Left colon (tissue), 2 donors: ENCODE results near the gene C6orf15. TPM values are rescaled to one million over a fixed set of nuclear protein-coding genes. Genes with fewer than 3 reads are reported as not detected.

Source experiments
- ATAC-seq: fragments of 200-7000 bp; cut with Tn5 transposase; one replicate; pipeline ENCODE4 v1.9.1; 2020; ENCODE audit warnings: mild to moderate bottlenecking, moderate library complexity
- DNase-seq, 2 donors: peaks; one replicate each; pipeline ENCODE4 v3.0.0-alpha.2; 2020
- intact Hi-C, 2 donors: fragments of 100-400 bp; cut with DNase I in 1 of 2; cut with micrococcal nuclease in 1 of 2; formaldehyde crosslinking; loops; one replicate each; pipeline versions ENCODE4 v1.11.2 to v1.14.0; 2022; cut with DNase I, micrococcal nuclease
- total RNA-seq, 2 donors: library from RNA; stranded (reverse); fragmentation: NEBNext Ultra II Directional; extraction: Animal tissue kit (Norgen Biotek cat#: 25700); gene quantifications; one replicate each; pipeline ENCODE4 v1.2.1, GENCODE V29; 2021
- donor health status: DM: no; HTN: no; CAD: no.
- donor health status: DM: yes; HTN: yes; CAD: no.

The C6orf15 gene
- total RNA-seq, 2 donors from 2014 or later = not detected

GRCh38 chr6:31114970-31115849 lies 2.8 kb upstream of the C6orf15 start:
- ATAC-seq (peak; percentile 61), DNase-seq (no peak)
- intact Hi-C loops = no loop called here

GRCh38 chr6:31114541-31114878 lies 2.1 kb upstream of the C6orf15 start, which contains the start of gene PSORS1C1:
PSORS1C1 (plus strand) TSS chr6:31114800; CDS start chr6:31129633, 14,833 bp downstream.
- ATAC-seq (peak; percentile 96), DNase-seq (peak; percentile 70 to 91)
- intact Hi-C loops = no loop called here

GRCh38 chr6:31113861-31114540 lies 1.6 kb upstream of the C6orf15 start:
- no peak for DNase-seq
- ATAC-seq = no peak
- intact Hi-C loops = no loop called here

GRCh38 chr6:31111712-31112111 lies 663 bp downstream of the C6orf15 start:
- no peak for ATAC-seq
- intact Hi-C loops = no loop called here
- DNase-seq = no peak

GRCh38 chr6:31110825-31111582 lies 1.4 kb downstream of the C6orf15 start:
- intact Hi-C loops = no loop called here

GRCh38 chr6:31107052-31107451 lies 5.3 kb downstream of the C6orf15 start:
- intact Hi-C loops = no loop called here
- no peak for ATAC-seq
- DNase-seq = no peak

More at GRCh38 chr6:31110825-31111582, 1.4 kb downstream of the C6orf15 start:
- DNase-seq (no peak), ATAC-seq (no peak)

- ATAC-seq (no peak), DNase-seq (no peak)
- intact Hi-C loops = no loop called here
Observed at GRCh38 chr6:31103136-31103535, 9.2 kb downstream of the C6orf15 start.

GRCh38 chr6:31098449-31098938 lies 13.9 kb downstream of the C6orf15 start:
- intact Hi-C loops = no loop called here
- no peak for ATAC-seq
- no peak for DNase-seq

- DNase-seq (no peak), ATAC-seq (no peak)
- intact Hi-C loops = no loop called here
Observed at GRCh38 chr6:31096656-31097055, 15.7 kb downstream of the C6orf15 start.

- ATAC-seq = no peak
- intact Hi-C loops = no loop called here
- DNase-seq = no peak
Observed at GRCh38 chr6:31096215-31096614, 16.2 kb downstream of the C6orf15 start.

GRCh38 chr6:31094389-31094881 lies 17.9 kb downstream of the C6orf15 start:
- intact Hi-C loops = no loop called here
- DNase-seq (peak in 1 of 2 donors; percentile 31), ATAC-seq (peak; percentile 59)

- intact Hi-C loops = no loop called here
- ATAC-seq (peak; percentile 53), DNase-seq (no peak)
Observed at GRCh38 chr6:31092769-31093505, 19.4 kb downstream of the C6orf15 start.

- no peak for DNase-seq
- intact Hi-C loops = no loop called here
- ATAC-seq = no peak
Observed at GRCh38 chr6:31092238-31092637, 20.1 kb downstream of the C6orf15 start.

- DNase-seq (peak in 1 of 2 donors; percentile 35), ATAC-seq (peak; percentile 69)
- intact Hi-C loops = no loop called here
Observed at GRCh38 chr6:31091680-31092079, 20.7 kb downstream of the C6orf15 start.

- DNase-seq (peak; percentile 48 to 60), ATAC-seq (peak; percentile 54)
- intact Hi-C loops = no loop called here
Observed at GRCh38 chr6:31090973-31091364, 21.4 kb downstream of the C6orf15 start.

GRCh38 chr6:31090275-31090972 lies 22.0 kb downstream of the C6orf15 start:
- no peak for ATAC-seq
- DNase-seq = no peak
- intact Hi-C loops = no loop called here

GRCh38 chr6:31087494-31088089 lies 24.8 kb downstream of the C6orf15 start:
- intact Hi-C loops = loop anchor here (10.0 kb wide), 1 partner anchor 263 kb away; no protein-coding TSS in a partner anchor
- DNase-seq (peak; percentile 76 to 95), ATAC-seq (peak; percentile 81)
